Thyroid gland (tissue), 4 donors: ENCODE data around the gene GPR75.

Experiments
- CTCF ChIP-seq, 6 experiments: fragments of 200-600 bp in 3 of 6; fragments of 450-650 bp in 3 of 6; sonication (generic) in 3 of 6; IDR thresholded peaks; one replicate each; pipeline ENCODE4 v1.5.1; 2016 to 2019; ENCODE audit warnings: antibody characterized with exemption in 6 of 6, mild to moderate bottlenecking in 2 of 6, inconsistent platforms in 1 of 6, moderate library complexity in 1 of 6
- POLR2A ChIP-seq, 2 donors: fragments of 450-650 bp; IDR thresholded peaks; one replicate each; pipeline ENCODE4 v1.6.1; 2017; ENCODE audit warnings: antibody characterized with exemption in 2 of 2, mild to moderate bottlenecking in 2 of 2, moderate library complexity in 1 of 2

- TF ChIP-seq CTCF (IDR thresholded peaks at IDR 0.05) (no peak), POLR2A (IDR thresholded peaks at IDR 0.05) (no peak)
Measured at GRCh38 chr2:53905396-53905795, 45.6 kb upstream of the GPR75 start.
